MCF 10A (cell line): Measurements from ENCODE around the gene WDR86. TPM values are rescaled to one million over a fixed set of nuclear protein-coding genes. Genes with fewer than 3 reads are reported as not detected.

ENCODE experiments used
- BruUV-seq: library from RNA; stranded (reverse); fragments of 400-500 nt; replicated peaks from 2 replicates; lab custom pipeline; 2021; lab: Mats Ljungman, UMichigan
- CTCF ChIA-PET: fragments of 300-600 bp; sonication (Branson Sonifier 250); formaldehyde crosslinking; extraction: SDS; loops from one replicate; lab custom pipeline; 2021; ENCODE audit warnings: antibody characterized with exemption, inconsistent platforms; lab: Yijun Ruan, JAX
- POLR2A ChIA-PET: fragments of 300-600, 350-650 bp; sonication (Branson Sonifier 250); formaldehyde crosslinking; extraction: SDS; loops from one replicate; lab custom pipeline; 2020; ENCODE audit warnings: antibody characterized with exemption, inconsistent platforms; lab: Yijun Ruan, JAX
- DNase-seq: peaks from one replicate; pipeline ENCODE4 v3.0.0-alpha.2; 2018; ENCODE audit not compliant: unreplicated experiment
- H3K27ac Mint-ChIP-seq: one replicate; pipeline ENCODE4 v1.8.0; 2022; ENCODE audit warnings: mild to moderate bottlenecking, low read depth, mixed read lengths; ENCODE audit not compliant: unreplicated experiment
- H3K27me3 Mint-ChIP-seq: one replicate; pipeline ENCODE4 v1.8.0; 2022; ENCODE audit warnings: mixed read lengths; ENCODE audit not compliant: insufficient read depth, unreplicated experiment
- H3K36me3 Mint-ChIP-seq: one replicate; pipeline ENCODE4 v1.8.0; 2022; ENCODE audit warnings: mild to moderate bottlenecking, moderate library complexity, mixed read lengths; ENCODE audit not compliant: insufficient read depth, unreplicated experiment
- H3K4me1 Mint-ChIP-seq: one replicate; pipeline ENCODE4 v1.8.0; 2022; ENCODE audit warnings: mixed read lengths; ENCODE audit not compliant: insufficient read depth, unreplicated experiment
- H3K4me3 Mint-ChIP-seq: one replicate; pipeline ENCODE4 v1.8.0; 2022; ENCODE audit warnings: mild to moderate bottlenecking, moderate library complexity, mixed read lengths; ENCODE audit not compliant: unreplicated experiment
- H3K9me3 Mint-ChIP-seq: one replicate; pipeline ENCODE4 v1.8.0; 2022; ENCODE audit warnings: mixed read lengths; ENCODE audit not compliant: unreplicated experiment
- intact Hi-C: fragments of 100-400 bp; cut with micrococcal nuclease; formaldehyde crosslinking; loops from 2 replicates; pipeline ENCODE4 v1.14.1; 2022
- total RNA-seq: library from RNA; stranded (reverse); gene quantifications from 2 replicates; pipeline ENCODE4 v1.2.3, GENCODE V29; 2022
- TF ChIP-seq, protein P1 (sequence below): fragments of 200-600 bp; IDR thresholded peaks from one replicate; pipeline ENCODE4 v1.8.0; 2022; ENCODE audit warnings: antibody characterized with exemption, mild to moderate bottlenecking; ENCODE audit not compliant: unreplicated experiment

WDR86 gene
- total RNA-seq, 1 experiment from 2014 or later: not detected

DNA sequence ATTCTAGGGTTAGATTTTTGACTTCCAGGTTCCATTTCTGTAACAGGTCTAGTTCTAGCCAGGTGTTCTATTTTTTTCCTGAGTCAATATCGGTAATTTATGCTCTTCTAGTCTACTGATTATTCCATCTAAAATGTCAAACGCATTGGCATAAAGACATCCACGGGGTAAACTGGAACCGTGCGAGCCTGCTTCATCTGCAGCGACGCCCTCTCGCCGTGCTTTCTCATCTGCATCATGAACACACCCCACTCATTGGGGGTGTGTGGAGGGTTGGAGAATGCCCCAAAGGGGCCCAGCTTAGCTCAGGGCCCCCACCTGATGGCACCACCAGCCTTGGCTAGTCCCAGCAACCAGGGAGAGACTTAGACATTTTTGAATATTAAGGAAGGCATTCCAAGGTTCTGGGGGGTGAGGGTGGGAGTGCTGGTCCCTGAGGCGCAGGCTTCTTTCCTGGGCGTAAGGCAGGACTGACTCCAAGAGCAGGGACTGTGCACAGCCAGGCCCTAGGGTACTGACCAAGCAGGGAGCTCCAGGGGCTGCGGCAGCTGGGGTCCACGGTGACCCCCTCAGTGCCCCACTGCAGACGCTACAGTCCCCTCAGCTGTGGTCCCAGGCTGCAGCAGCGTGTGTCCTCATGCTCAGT lies 43.0 kb upstream of the WDR86 start:
- DNase-seq: no peak
- CTCF ChIA-PET: interaction anchor here (0.6 to 1.4 kb wide), 5 partner anchors 8 to 306 kb away, joined by 3 to 6 read pairs (median 4); no protein-coding TSS in a partner anchor
- Mint-ChIP-seq H3K4me1 (no peaks in the 10 kb centered on the region), H3K4me3 (no peak overlapping the region), H3K9me3 (peaks cover 7% of the 10 kb centered on the region), H3K36me3 (no peaks in the 10 kb centered on the region), H3K27me3 (no peaks in the 10 kb centered on the region), H3K27ac (no peak overlapping the region)
- intact Hi-C loops: no loop called here
- POLR2A ChIA-PET: interaction anchor here (0.5 to 0.8 kb wide), 3 partner anchors 13 to 466 kb away, joined by 3 read pairs; no protein-coding TSS in a partner anchor
- TF ChIP-seq, protein P1, sequence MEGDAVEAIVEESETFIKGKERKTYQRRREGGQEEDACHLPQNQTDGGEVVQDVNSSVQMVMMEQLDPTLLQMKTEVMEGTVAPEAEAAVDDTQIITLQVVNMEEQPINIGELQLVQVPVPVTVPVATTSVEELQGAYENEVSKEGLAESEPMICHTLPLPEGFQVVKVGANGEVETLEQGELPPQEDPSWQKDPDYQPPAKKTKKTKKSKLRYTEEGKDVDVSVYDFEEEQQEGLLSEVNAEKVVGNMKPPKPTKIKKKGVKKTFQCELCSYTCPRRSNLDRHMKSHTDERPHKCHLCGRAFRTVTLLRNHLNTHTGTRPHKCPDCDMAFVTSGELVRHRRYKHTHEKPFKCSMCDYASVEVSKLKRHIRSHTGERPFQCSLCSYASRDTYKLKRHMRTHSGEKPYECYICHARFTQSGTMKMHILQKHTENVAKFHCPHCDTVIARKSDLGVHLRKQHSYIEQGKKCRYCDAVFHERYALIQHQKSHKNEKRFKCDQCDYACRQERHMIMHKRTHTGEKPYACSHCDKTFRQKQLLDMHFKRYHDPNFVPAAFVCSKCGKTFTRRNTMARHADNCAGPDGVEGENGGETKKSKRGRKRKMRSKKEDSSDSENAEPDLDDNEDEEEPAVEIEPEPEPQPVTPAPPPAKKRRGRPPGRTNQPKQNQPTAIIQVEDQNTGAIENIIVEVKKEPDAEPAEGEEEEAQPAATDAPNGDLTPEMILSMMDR: no peak
- no TSS peak for BruUV-seq

DNA sequence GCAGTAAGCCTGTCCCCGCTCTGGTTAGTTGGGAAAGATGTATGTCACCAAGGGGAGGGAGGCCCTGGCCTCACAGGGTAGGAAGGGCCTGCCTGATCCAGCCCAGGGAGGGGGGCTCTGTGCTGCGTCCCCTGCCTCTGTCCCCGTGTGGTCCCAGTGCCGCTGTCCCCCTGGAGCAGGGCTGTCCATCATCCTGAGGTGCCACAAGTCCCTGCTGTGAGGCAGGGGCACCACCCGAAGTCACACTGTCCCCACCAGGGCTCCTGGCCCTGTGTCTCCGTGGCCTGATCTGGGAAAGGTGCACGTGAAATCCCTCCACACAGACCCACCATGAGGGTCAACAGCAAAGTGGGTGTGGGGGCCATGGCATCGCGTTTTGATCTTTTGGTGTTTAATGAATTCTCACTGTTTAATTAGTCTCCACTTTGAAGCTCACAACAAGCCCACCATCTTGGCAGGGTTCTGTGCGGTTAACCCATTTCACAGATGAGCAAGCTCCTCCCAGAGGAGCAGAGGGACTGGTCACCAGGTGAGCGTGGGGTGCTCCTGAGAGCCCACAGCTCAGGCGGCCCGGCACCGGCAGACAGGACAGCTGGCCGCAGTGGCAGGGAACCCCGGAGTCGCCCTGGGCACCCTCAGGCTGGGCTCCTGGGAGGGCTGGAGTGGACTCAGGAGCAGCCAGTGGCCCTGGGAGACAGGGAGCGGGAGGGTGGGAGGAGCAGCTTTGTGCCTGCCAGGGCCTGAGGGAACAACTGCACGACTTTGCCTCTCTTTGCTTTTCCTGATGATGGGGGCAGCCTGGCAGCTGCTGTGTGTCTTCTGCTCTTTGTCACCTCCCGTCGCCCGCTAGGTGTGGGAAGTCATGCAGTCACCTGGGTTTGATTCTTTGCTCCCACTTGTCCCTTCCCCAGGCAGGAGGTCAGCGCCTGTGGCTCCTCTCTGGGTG lies 42.1 kb upstream of the WDR86 start:
- ChIA-PET POLR2A (interaction anchor here (0.8 kb wide), 1 partner anchor 101 kb away, joined by 3 read pairs; no protein-coding TSS in a partner anchor), CTCF (interaction anchor here (0.6 to 1.1 kb wide), 3 partner anchors 84 to 327 kb away, joined by 3 to 4 read pairs (median 3); no protein-coding TSS in a partner anchor)
- Mint-ChIP-seq H3K27ac (no peak overlapping the region), H3K4me1 (no peaks in the 10 kb centered on the region), H3K27me3 (no peaks in the 10 kb centered on the region), H3K4me3 (no peak overlapping the region), H3K9me3 (no peaks in the 10 kb centered on the region), H3K36me3 (no peaks in the 10 kb centered on the region)
- no TSS peak for BruUV-seq
- TF ChIP-seq, protein P1: no peak
- intact Hi-C loops: no loop called here
- no peak for DNase-seq

DNA sequence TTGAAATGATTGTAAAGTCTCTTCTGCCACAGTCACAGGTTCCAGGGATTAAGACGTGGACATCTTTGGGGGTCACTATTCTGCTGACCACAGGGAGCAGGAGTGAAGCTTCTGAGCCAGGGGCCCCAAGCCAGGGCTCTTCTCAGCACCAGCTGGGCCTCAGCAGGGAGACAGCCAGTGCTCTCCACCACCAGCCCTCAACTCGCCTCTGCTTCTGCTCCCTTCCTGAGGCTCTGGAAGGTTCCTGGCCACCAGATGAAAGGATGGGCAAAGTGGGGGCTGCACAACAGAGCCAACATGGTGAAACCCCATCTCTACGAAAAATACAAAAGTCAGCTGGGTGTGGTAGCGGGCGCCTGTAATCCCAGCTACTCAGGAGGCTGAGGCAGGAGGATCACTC lies 41.3 kb upstream of the WDR86 start:
- no peak for DNase-seq
- intact Hi-C loops: no loop called here
- ChIA-PET CTCF (interaction anchor here (0.6 to 9.0 kb wide), 4 partner anchors 81 to 632 kb away, joined by 3 to 222 read pairs (median 3); no protein-coding TSS in a partner anchor), POLR2A (no interaction called here)
- TF ChIP-seq, protein P1: no peak
- H3K9me3 Mint-ChIP-seq: no peaks in the 10 kb centered on the region
- no peaks in the 10 kb centered on the region for H3K27me3 Mint-ChIP-seq
- BruUV-seq: no TSS peak
- no peak overlapping the region for H3K27ac Mint-ChIP-seq
- H3K4me1 Mint-ChIP-seq: no peaks in the 10 kb centered on the region
- H3K4me3 Mint-ChIP-seq: no peak overlapping the region
- H3K36me3 Mint-ChIP-seq: no peaks in the 10 kb centered on the region
